WTC11 (cell line): ENCODE results near the gene PNCK.

Experiments used
- NR1H2 ChIP-seq: sonication (generic); formaldehyde crosslinking; IDR thresholded peaks from 2 replicates; pipeline ENCODE4 v1.9.0; 2021; ENCODE audit warnings: mild to moderate bottlenecking, moderate library complexity, missing genetic modification reagents
- TF ChIP-seq, protein P1 (sequence below): fragments of 200-600 bp; IDR thresholded peaks from 2 replicates; pipeline ENCODE4 v1.8.0; 2022; ENCODE audit warnings: antibody characterized with exemption

DNA sequence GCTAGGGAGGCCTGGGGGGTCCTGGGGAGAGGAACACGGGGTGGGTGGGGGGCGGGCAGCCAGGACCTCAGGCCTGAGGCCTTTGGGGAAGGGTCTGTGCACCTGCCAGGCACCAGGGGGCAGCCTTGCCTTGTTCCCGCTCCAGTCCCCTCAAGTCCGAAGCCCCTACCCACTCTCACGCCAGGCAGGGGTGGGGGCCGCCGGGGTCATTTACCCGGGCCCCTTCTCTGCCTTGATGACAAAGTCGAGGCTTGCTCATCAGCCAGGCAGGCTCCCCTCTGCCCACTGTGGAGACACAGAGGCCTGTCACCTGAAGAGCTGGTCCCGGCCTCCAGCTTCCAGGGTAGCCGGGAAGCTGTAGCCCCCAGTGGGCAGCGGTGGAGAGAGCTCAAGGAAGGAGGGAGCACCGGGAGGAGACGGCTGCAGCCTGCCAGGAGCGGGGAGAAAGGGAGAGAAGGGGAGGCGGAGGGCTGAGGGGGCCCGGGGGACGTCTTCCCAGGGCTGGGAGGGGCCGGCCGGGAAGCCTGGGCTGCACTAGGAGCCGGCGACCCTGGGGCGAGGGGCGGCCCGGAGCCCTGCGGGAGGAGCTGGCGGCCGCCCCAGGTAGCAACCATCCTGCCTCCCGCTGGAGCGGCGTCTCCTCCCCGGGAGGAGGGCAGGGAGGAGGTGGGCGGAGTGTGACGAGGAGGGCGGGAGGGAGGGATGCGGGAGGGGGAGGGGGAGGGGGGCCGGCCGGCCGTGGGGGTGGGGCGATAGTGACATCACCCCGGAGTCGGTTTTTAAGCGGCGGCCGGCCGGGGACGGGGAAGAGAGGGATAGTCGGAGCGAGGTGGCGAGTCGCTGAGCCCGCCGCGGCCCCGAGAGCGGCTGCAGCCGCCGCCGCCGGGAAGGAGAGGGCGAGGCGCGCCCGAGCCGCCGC, 13.8 kb upstream of the PNCK start, which contains the start of gene SLC6A8:
- TF ChIP-seq, protein P1, sequence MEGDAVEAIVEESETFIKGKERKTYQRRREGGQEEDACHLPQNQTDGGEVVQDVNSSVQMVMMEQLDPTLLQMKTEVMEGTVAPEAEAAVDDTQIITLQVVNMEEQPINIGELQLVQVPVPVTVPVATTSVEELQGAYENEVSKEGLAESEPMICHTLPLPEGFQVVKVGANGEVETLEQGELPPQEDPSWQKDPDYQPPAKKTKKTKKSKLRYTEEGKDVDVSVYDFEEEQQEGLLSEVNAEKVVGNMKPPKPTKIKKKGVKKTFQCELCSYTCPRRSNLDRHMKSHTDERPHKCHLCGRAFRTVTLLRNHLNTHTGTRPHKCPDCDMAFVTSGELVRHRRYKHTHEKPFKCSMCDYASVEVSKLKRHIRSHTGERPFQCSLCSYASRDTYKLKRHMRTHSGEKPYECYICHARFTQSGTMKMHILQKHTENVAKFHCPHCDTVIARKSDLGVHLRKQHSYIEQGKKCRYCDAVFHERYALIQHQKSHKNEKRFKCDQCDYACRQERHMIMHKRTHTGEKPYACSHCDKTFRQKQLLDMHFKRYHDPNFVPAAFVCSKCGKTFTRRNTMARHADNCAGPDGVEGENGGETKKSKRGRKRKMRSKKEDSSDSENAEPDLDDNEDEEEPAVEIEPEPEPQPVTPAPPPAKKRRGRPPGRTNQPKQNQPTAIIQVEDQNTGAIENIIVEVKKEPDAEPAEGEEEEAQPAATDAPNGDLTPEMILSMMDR: peak; percentile 31; the same call in 1 of the 2 replicates
- TF ChIP-seq NR1H2 (CRISPR knock-in tag): no peak
